Anterior cingulate cortex (tissue), 58 donors: Measurements from ENCODE around the gene PLEKHA3.

Experiments
- DNase-seq, 58 donors: peaks; one replicate each; lab custom pipeline; 2025; lab: John Stamatoyannopoulos, UW

Gene PLEKHA3

GRCh38 chr2:178478439-178479274, 1.6 kb upstream of the PLEKHA3 start, which contains the start of gene FKBP7:
TSS of gene FKBP7 (minus strand) at chr2:178478600. CDS start at chr2:178478499, 101 bp downstream.
- DNase-seq, result peak; percentile 18 to 92 (median 82)

- no peak for DNase-seq
Observed at GRCh38 chr2:178479275-178479616, 1.0 kb upstream of the PLEKHA3 start.

GRCh38 chr2:178479758-178480226, 465 bp upstream of the PLEKHA3 start:
- DNase-seq, result no peak

- DNase-seq, result no peak
Observed at GRCh38 chr2:178482437-178482836, 2.2 kb downstream of the PLEKHA3 start.

- peak in 15 of 58 donors; percentile 1 to 77 (median 13) for DNase-seq
Observed at GRCh38 chr2:178484245-178485041, 4.2 kb downstream of the PLEKHA3 start.

- no peak for DNase-seq
Observed at GRCh38 chr2:178485356-178485755, 5.1 kb downstream of the PLEKHA3 start.

GRCh38 chr2:178491612-178492011, 11.4 kb downstream of the PLEKHA3 start:
- DNase-seq, result no peak

GRCh38 chr2:178496049-178496448, 15.8 kb downstream of the PLEKHA3 start:
- no peak for DNase-seq

GRCh38 chr2:178498137-178498536, 17.9 kb downstream of the PLEKHA3 start:
- DNase-seq, result no peak

- no peak for DNase-seq
Observed at GRCh38 chr2:178499640-178500039, 19.4 kb downstream of the PLEKHA3 start.

GRCh38 chr2:178502751-178503150, 22.5 kb downstream of the PLEKHA3 start:
- no peak for DNase-seq

GRCh38 chr2:178506101-178506500, 25.8 kb downstream of the PLEKHA3 start:
- no peak for DNase-seq

GRCh38 chr2:178506524-178506923, 26.3 kb downstream of the PLEKHA3 start:
- no peak for DNase-seq

GRCh38 chr2:178506949-178507348, 26.7 kb downstream of the PLEKHA3 start:
- no peak for DNase-seq

GRCh38 chr2:178508646-178509045, 28.4 kb downstream of the PLEKHA3 start:
- DNase-seq, result no peak

- DNase-seq, result no peak
Observed at GRCh38 chr2:178510384-178510783, 30.1 kb downstream of the PLEKHA3 start.

GRCh38 chr2:178512484-178512883, 32.2 kb downstream of the PLEKHA3 start:
- DNase-seq, result no peak

- no peak for DNase-seq
Observed at GRCh38 chr2:178513876-178514275, 33.6 kb downstream of the PLEKHA3 start.

- DNase-seq, result no peak
Observed at GRCh38 chr2:178514664-178515063, 34.4 kb downstream of the PLEKHA3 start.

- DNase-seq, result no peak
Observed at GRCh38 chr2:178517496-178517895, 37.2 kb downstream of the PLEKHA3 start.
